GM10266 (cell line): Measurements from ENCODE around the gene ISCU.

Experiments
- DNase-seq: peaks from one replicate; pipeline ENCODE4 v3.0.0; 2012; ENCODE audit errors: extremely low spot score
- CTCF ChIP-seq: IDR thresholded peaks from 2 replicates; pipeline ENCODE4 v1.5.1; 2012; ENCODE audit warnings: mild to moderate bottlenecking, low read depth; ENCODE audit not compliant: control insufficient read depth, insufficient read depth; ENCODE audit errors: missing control alignments

ISCU gene

GRCh38 chr12:108578813-108579212 lies 16.4 kb downstream of the ISCU start:
- DNase-seq: no peak
- TF ChIP-seq CTCF: no peak

- DNase-seq: no peak
- TF ChIP-seq CTCF: no peak
Measured at GRCh38 chr12:108580531-108580930, 18.1 kb downstream of the ISCU start.

- no peak for TF ChIP-seq CTCF
Measured at GRCh38 chr12:108581311-108582227, 19.2 kb downstream of the ISCU start.

GRCh38 chr12:108582509-108582908 lies 20.1 kb downstream of the ISCU start:
- no peak for TF ChIP-seq CTCF

More at GRCh38 chr12:108581311-108582227, 19.2 kb downstream of the ISCU start:
- no peak for DNase-seq

GRCh38 chr12:108582978-108583770 lies 20.8 kb downstream of the ISCU start:
- no peak for TF ChIP-seq CTCF
- DNase-seq: no peak

More at GRCh38 chr12:108582509-108582908, 20.1 kb downstream of the ISCU start:
- no peak for DNase-seq

GRCh38 chr12:108583991-108584390 lies 21.6 kb downstream of the ISCU start:
- DNase-seq: no peak
- no peak for TF ChIP-seq CTCF
